Common myeloid progenitor, CD34-positive (primary cell): ENCODE data around the gene MTPN.

Experiments
- CTCF ChIA-PET: fragments of 350-600 bp; sonication (Branson Sonifier 250); formaldehyde crosslinking; loops from one replicate; lab custom pipeline; 2021; ENCODE audit warnings: antibody characterized with exemption; lab: Charles Lee
- POLR2A ChIA-PET: fragments of 350-600 bp; sonication (Branson Sonifier 250); formaldehyde crosslinking; loops from one replicate; lab custom pipeline; 2021; ENCODE audit warnings: antibody characterized with exemption; lab: Charles Lee
- DNase-seq, 3 donors: peaks; one replicate each; pipeline versions ENCODE4 v3.0.0 to v3.0.0-alpha.2; 2013
- H3K27ac ChIP-seq, 2 experiments: 1 replicate in 1 of 2; 2 replicates in 1 of 2; pipeline ENCODE4 v1.7.0; 2013; ENCODE audit warnings: inconsistent platforms in 2 of 2, low read length in 2 of 2, mild to moderate bottlenecking in 2 of 2, low read depth in 1 of 2, moderate library complexity in 1 of 2; ENCODE audit not compliant: severe bottlenecking in 2 of 2, insufficient read depth in 1 of 2, poor library complexity in 1 of 2
- H3K27me3 ChIP-seq, 5 experiments: replicated peaks in 2 of 5; 1 replicate in 3 of 5; 2 replicates in 2 of 5; pipeline versions ENCODE4 v1.6.1 to v1.7.0; 2013; ENCODE audit warnings: low read length in 4 of 5, mild to moderate bottlenecking in 2 of 5, moderate library complexity in 2 of 5, inconsistent platforms in 1 of 5; ENCODE audit not compliant: insufficient read depth in 5 of 5, control insufficient read depth in 4 of 5
- H3K36me3 ChIP-seq, 4 experiments: 1 replicate in 2 of 4; 2 replicates in 2 of 4; pipeline versions ENCODE4 v1.6.1 to v1.7.0; 2013; ENCODE audit warnings: low read length in 3 of 4, control low read depth in 1 of 4, mild to moderate bottlenecking in 1 of 4; ENCODE audit not compliant: control insufficient read depth in 4 of 4, insufficient read depth in 4 of 4
- H3K4me1 ChIP-seq, 4 experiments: 1 replicate in 3 of 4; 2 replicates in 1 of 4; pipeline versions ENCODE4 v1.6.1 to v1.7.1; 2013; ENCODE audit warnings: low read length in 3 of 4, mild to moderate bottlenecking in 3 of 4, control low read depth in 1 of 4, inconsistent platforms in 1 of 4, moderate library complexity in 1 of 4; ENCODE audit not compliant: control insufficient read depth in 4 of 4, insufficient read depth in 4 of 4; ENCODE audit errors: control extremely low read depth in 1 of 4
- H3K4me3 ChIP-seq, 7 experiments: 1 replicate in 4 of 7; 2 replicates in 3 of 7; pipeline versions ENCODE4 v1.5.1 to v1.7.0; 2013; ENCODE audit warnings: mild to moderate bottlenecking in 7 of 7, low read length in 6 of 7, moderate library complexity in 6 of 7, inconsistent platforms in 2 of 7, low read depth in 2 of 7, control low read depth in 1 of 7; ENCODE audit not compliant: insufficient read depth in 4 of 7, control insufficient read depth in 1 of 7; ENCODE audit errors: extremely low read depth in 1 of 7
- H3K9me3 ChIP-seq, 5 experiments: 1 replicate in 4 of 5; 2 replicates in 1 of 5; pipeline versions ENCODE4 v1.6.1 to v1.7.1; 2013; ENCODE audit warnings: low read length in 4 of 5, mild to moderate bottlenecking in 2 of 5, inconsistent platforms in 1 of 5, low read depth in 1 of 5, moderate library complexity in 1 of 5; ENCODE audit not compliant: control insufficient read depth in 4 of 5, insufficient read depth in 2 of 5; ENCODE audit errors: control extremely low read depth in 1 of 5
- WGBS: methylation state at CpG from one replicate; pipeline ENCODE4 v1.1.5; 2013; ENCODE audit not compliant: insufficient coverage; 5-methylcytosine and 5-hydroxymethylcytosine counted together

The MTPN gene

GRCh38 chr7:135991322-135991721 lies 14.2 kb upstream of the MTPN start:
- H3K27ac ChIP-seq: no peak overlapping the region
- H3K4me3 ChIP-seq: peak overlapping the region in 4 of 7 experiments; percentile 0 to 55 (median 37)
- WGBS: 23% methylated on average over 3 of the region's 6 CpGs
- H3K36me3 ChIP-seq: no peaks in the 10 kb centered on the region
- CTCF ChIA-PET: interaction anchor here (0.6 to 1.4 kb wide), 2 partner anchors 17 to 31 kb away, joined by 3 to 4 read pairs; no protein-coding TSS in a partner anchor
- no peaks in the 10 kb centered on the region for H3K27me3 ChIP-seq
- POLR2A ChIA-PET: interaction anchor here (0.6 kb wide), 1 partner anchor 332 kb away, joined by 3 read pairs; no protein-coding TSS in a partner anchor
- peaks cover 2 to 26% (median 18%) of the 10 kb centered on the region in 4 experiments for H3K4me1 ChIP-seq
- DNase-seq: peak; percentile 20 to 69 (median 55)
- no peaks in the 10 kb centered on the region for H3K9me3 ChIP-seq

- DNase-seq: peak in 2 of 3 donors; percentile 31 to 48
- peak overlapping the region in 1 of 7 experiments; percentile 2 for H3K4me3 ChIP-seq
- H3K27me3 ChIP-seq: no peaks in the 10 kb centered on the region
- peaks cover 2 to 26% (median 18%) of the 10 kb centered on the region in 4 experiments for H3K4me1 ChIP-seq
- ChIA-PET CTCF (interaction anchor here (0.6 to 1.3 kb wide), 3 partner anchors 13 to 1053 kb away, joined by 3 read pairs; no protein-coding TSS in a partner anchor), POLR2A (interaction anchor here (0.7 kb wide), 1 partner anchor 10 kb away, joined by 3 read pairs; no protein-coding TSS in a partner anchor)
- no CpG with 5 or more reads among the region's 1 CpG for WGBS
- H3K27ac ChIP-seq: peak overlapping the region in 1 of 2 experiments; percentile 34
- no peaks in the 10 kb centered on the region for H3K36me3 ChIP-seq
- no peaks in the 10 kb centered on the region for H3K9me3 ChIP-seq
These were observed 13.1 kb upstream of the MTPN start for GRCh38 chr7:135990258-135990657.

GRCh38 chr7:135981958-135982646 lies 4.9 kb upstream of the MTPN start:
- ChIA-PET POLR2A (no interaction called here), CTCF (interaction anchor here (1.3 to 1.5 kb wide), 3 partner anchors 7 to 44 kb away, joined by 3 read pairs; no protein-coding TSS in a partner anchor)
- Histone ChIP-seq H3K4me1 (peaks cover 22 to 47% (median 34%) of the 10 kb centered on the region in 4 experiments), H3K27me3 (no peaks in the 10 kb centered on the region), H3K36me3 (no peaks in the 10 kb centered on the region), H3K9me3 (no peaks in the 10 kb centered on the region), H3K4me3 (peak overlapping the region in 4 of 7 experiments; percentile 27 to 65 (median 50)), H3K27ac (peak overlapping the region in 1 of 2 experiments; percentile 79)
- WGBS: 93% methylated on average over 6 of the region's 8 CpGs
- DNase-seq: peak in 2 of 3 donors; percentile 53 to 70

GRCh38 chr7:135980665-135981180 lies 3.6 kb upstream of the MTPN start:
- Histone ChIP-seq H3K27me3 (no peaks in the 10 kb centered on the region), H3K9me3 (no peaks in the 10 kb centered on the region), H3K27ac (peak overlapping the region in 1 of 2 experiments; percentile 32), H3K4me3 (peak overlapping the region in 6 of 7 experiments; percentile 29 to 69 (median 35)), H3K4me1 (peaks cover 24 to 53% (median 40%) of the 10 kb centered on the region in 4 experiments), H3K36me3 (no peaks in the 10 kb centered on the region)
- 0% methylated on average over 3 of the region's 3 CpGs for WGBS
- CTCF ChIA-PET: interaction anchor here (1.3 kb wide), 1 partner anchor 36 kb away, joined by 3 read pairs; no protein-coding TSS in a partner anchor
- POLR2A ChIA-PET: no interaction called here
- peak; percentile 73 to 94 (median 92) for DNase-seq

GRCh38 chr7:135980012-135980551 lies 2.9 kb upstream of the MTPN start:
- peaks cover 31 to 60% (median 46%) of the 10 kb centered on the region in 4 experiments for H3K4me1 ChIP-seq
- ChIA-PET CTCF (interaction anchor here (1.6 kb wide), 1 partner anchor 176 kb away, joined by 3 read pairs; no protein-coding TSS in a partner anchor), POLR2A (no interaction called here)
- H3K36me3 ChIP-seq: no peaks in the 10 kb centered on the region
- peak in 2 of 3 donors; percentile 53 to 71 for DNase-seq
- peak overlapping the region in 1 of 2 experiments; percentile 32 for H3K27ac ChIP-seq
- peak overlapping the region in 4 of 7 experiments; percentile 29 to 69 (median 48) for H3K4me3 ChIP-seq
- no peaks in the 10 kb centered on the region for H3K9me3 ChIP-seq
- 0% methylated on average over 1 of the region's 2 CpGs for WGBS
- no peaks in the 10 kb centered on the region for H3K27me3 ChIP-seq

GRCh38 chr7:135979471-135980011 lies 2.4 kb upstream of the MTPN start:
- Histone ChIP-seq H3K36me3 (no peaks in the 10 kb centered on the region), H3K27me3 (no peaks in the 10 kb centered on the region), H3K9me3 (no peaks in the 10 kb centered on the region), H3K27ac (no peak overlapping the region), H3K4me1 (peaks cover 34 to 65% (median 51%) of the 10 kb centered on the region in 4 experiments), H3K4me3 (no peak overlapping the region)
- ChIA-PET CTCF (interaction anchor here (1.6 kb wide), 1 partner anchor 175 kb away, joined by 3 read pairs; no protein-coding TSS in a partner anchor), POLR2A (no interaction called here)
- DNase-seq: no peak
